Esophagus muscularis mucosa (tissue), 4 donors: ENCODE results near the gene FKBP9. TPM values are rescaled to one million over a fixed set of nuclear protein-coding genes. Genes with fewer than 3 reads are reported as not detected.
"Not testable (repeated sequence)": the region's sequence is repeated elsewhere in the genome, so short reads cannot be mapped to it uniquely, and the experiment has no call there.

Source experiments
- DNase-seq: peaks from one replicate; pipeline ENCODE4 v3.0.0-alpha.2; 2017; ENCODE audit errors: extremely low spot score
- H3K27ac ChIP-seq, 4 donors: fragments of 200-600 bp; sonication (generic); replicated peaks in 1 of 4; 1 replicate in 3 of 4; 2 replicates in 1 of 4; pipeline ENCODE4 v1.5.1; 2016 to 2019; ENCODE audit warnings: mild to moderate bottlenecking in 1 of 4
- H3K27me3 ChIP-seq, 4 donors: fragments of 200-600 bp; sonication (generic); one replicate each; pipeline versions ENCODE4 v1.5.1 to v1.6.0; 2016 to 2019
- H3K36me3 ChIP-seq, 4 donors: fragments of 200-600 bp; sonication (generic); one replicate each; pipeline ENCODE4 v1.5.1; 2016 to 2019
- H3K4me1 ChIP-seq, 4 donors: fragments of 200-600 bp; sonication (generic); one replicate each; pipeline ENCODE4 v1.5.1; 2016 to 2019
- H3K4me3 ChIP-seq, 4 donors: fragments of 200-600 bp; sonication (generic); 1 replicate in 2 of 4; 2 replicates in 2 of 4; pipeline ENCODE4 v1.5.1; 2016 to 2019; ENCODE audit warnings: mild to moderate bottlenecking in 4 of 4, moderate library complexity in 1 of 4
- H3K9me3 ChIP-seq, 4 donors: fragments of 200-600 bp; sonication (generic); 1 replicate in 3 of 4; 2 replicates in 1 of 4; pipeline ENCODE4 v1.5.1; 2016 to 2019
- POLR2AphosphoS5 ChIP-seq, 2 donors: sonication (generic); formaldehyde crosslinking; IDR thresholded peaks; one replicate each; pipeline ENCODE4 v1.6.1; 2017; ENCODE audit warnings: antibody characterized with exemption in 2 of 2
- WGBS: methylation state at CpG from one replicate; pipeline ENCODE4 v1.1.5; 2018; 5-methylcytosine and 5-hydroxymethylcytosine counted together
- intact Hi-C: fragments of 100-400 bp; cut with DNase I; formaldehyde crosslinking; loops from one replicate; pipeline ENCODE4 v1.15.1; 2023
- total RNA-seq, 4 donors: library from RNA; depleted of rRNA; stranded (reverse); fragments of >200 nt; gene quantifications; one replicate each; pipeline versions ENCODE4 v1.1.0 to v1.2.1, GENCODE V29; 2016
- TF ChIP-seq, protein P1 (sequence below), 3 experiments: fragments of 200-600 bp in 2 of 3; fragments of 450-650 bp in 1 of 3; sonication (generic) in 2 of 3; IDR thresholded peaks; one replicate each; pipeline ENCODE4 v1.5.1; 2017 to 2019; ENCODE audit warnings: antibody characterized with exemption in 3 of 3, mild to moderate bottlenecking in 2 of 3, moderate library complexity in 1 of 3

FKBP9 gene
- total RNA-seq, 4 donors from 2014 or later: 119 to 123 (median 122) TPM

DNA sequence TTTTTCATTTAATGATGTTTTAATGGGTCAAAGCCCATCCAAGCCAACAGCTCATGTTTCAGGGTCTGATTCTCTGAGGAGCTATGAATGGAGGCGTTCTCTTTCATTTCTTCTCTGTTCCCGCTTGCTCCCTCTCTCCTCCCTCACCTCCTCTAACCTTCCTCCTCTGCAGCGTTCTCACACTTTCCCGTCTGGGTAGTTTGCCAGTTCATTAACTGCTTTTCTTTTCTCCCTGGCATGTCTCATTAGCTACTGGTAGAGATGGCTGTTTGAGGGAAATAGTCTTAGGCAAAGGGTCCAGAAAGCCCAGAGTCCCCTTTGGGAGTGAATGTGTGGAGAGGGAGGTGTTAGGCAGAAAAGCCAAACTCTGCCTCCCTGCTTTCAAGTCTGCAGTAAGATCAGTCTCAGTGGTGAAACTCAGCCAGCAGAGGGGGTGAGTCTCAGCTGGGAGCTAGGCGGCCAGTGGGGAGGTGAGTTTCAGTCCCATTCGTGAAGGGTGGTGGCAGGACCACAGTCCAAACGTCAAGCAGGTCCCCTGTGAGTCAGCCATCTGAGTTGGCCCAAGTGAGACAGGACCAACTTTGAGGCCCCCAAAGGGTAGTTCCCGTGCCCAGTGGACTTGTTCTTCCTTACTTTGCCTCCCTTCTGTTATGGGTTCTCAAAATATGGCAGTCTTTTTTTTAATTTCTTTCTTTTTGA is 7.4 kb downstream of the FKBP9 start:
- WGBS: 29% methylated on average over 5 of the region's 8 CpGs
- H3K9me3 ChIP-seq, H3K4me3 ChIP-seq, H3K36me3 ChIP-seq, H3K27me3 ChIP-seq, DNase-seq, intact Hi-C loops: not testable (repeated sequence)
- TF ChIP-seq, protein P1, sequence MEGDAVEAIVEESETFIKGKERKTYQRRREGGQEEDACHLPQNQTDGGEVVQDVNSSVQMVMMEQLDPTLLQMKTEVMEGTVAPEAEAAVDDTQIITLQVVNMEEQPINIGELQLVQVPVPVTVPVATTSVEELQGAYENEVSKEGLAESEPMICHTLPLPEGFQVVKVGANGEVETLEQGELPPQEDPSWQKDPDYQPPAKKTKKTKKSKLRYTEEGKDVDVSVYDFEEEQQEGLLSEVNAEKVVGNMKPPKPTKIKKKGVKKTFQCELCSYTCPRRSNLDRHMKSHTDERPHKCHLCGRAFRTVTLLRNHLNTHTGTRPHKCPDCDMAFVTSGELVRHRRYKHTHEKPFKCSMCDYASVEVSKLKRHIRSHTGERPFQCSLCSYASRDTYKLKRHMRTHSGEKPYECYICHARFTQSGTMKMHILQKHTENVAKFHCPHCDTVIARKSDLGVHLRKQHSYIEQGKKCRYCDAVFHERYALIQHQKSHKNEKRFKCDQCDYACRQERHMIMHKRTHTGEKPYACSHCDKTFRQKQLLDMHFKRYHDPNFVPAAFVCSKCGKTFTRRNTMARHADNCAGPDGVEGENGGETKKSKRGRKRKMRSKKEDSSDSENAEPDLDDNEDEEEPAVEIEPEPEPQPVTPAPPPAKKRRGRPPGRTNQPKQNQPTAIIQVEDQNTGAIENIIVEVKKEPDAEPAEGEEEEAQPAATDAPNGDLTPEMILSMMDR (IDR thresholded peaks at IDR 0.05): peak in 2 of 3 experiments; percentile 24 to 46
- H3K4me1 ChIP-seq: peaks cover 11 to 22% (median 19%) of the 10 kb centered on the region in 4 donors
- H3K27ac ChIP-seq: peak overlapping the region in 3 of 4 donors; percentile 17 to 66 (median 51)

DNA sequence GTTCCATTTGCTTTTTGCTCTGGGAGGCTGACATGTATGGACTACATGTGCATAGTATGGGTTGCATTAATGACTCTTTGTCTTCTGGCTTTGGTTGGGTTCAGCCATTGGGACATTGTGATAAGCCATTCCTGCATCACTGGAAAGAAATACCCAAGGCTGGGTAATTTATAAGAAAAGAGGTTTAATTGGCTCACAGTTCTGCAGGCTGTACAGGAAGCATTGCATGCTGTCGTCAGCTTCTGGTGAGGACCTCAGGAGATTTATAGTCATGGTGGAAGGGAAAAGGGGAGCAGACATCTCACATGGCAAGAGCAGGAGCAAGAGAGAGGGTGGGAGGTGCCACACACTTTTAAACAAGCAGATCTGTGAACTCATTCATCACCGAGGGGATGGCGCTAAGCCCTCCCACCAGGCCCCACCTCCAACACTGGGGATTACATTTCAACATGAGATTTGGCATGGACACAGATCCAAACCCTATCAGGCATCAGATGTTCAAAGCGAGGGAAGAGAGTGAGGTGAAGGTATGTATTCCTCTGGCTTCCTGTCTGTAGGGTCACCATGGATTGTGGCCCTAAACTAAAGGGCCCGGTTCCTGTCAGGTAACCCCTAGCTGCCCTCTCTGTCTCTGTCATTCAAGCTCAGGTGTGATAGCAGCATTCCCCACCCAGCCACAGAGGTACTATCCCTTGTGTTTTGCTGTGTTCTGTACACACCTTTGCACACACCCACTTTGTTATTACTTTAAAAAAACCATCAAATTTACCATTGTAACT is 9.4 kb downstream of the FKBP9 start:
- H3K27ac ChIP-seq, H3K27me3 ChIP-seq, intact Hi-C loops, H3K9me3 ChIP-seq, H3K36me3 ChIP-seq, DNase-seq, H3K4me3 ChIP-seq: not testable (repeated sequence)
- H3K4me1 ChIP-seq: peaks cover 15 to 23% (median 18%) of the 10 kb centered on the region in 4 donors
- WGBS: 73% methylated on average over 3 of the region's 5 CpGs

GRCh38 chr7:32967268-32967582 is 10.0 kb downstream of the FKBP9 start:
- H3K9me3 ChIP-seq, intact Hi-C loops, DNase-seq, H3K4me3 ChIP-seq, H3K27me3 ChIP-seq, H3K27ac ChIP-seq, H3K36me3 ChIP-seq: not testable (repeated sequence)
- peaks cover 16 to 28% (median 21%) of the 10 kb centered on the region in 4 donors for H3K4me1 ChIP-seq
- WGBS: 87% methylated on average over 4 of the region's 4 CpGs

DNA sequence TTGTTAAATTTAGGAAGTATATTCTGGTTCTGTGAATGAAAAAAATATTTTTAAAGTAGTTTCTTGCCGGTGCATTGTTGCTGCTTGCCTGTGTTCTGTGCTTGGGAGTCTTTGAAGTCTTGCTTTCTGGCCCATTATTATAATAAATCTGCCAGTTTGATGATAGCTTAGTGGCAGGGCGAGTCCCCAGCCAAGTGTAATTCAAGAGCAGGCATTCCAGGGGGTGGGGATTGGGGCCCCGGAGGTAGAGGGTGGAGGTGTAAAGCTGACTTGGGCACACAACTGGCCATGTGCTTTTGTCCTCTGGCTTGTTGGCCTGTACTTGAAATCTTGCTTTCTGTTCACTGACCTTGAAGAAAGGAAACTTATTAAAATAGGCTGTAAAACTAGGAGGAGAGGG is 14.7 kb downstream of the FKBP9 start:
- H3K4me3 ChIP-seq, H3K27me3 ChIP-seq, DNase-seq, H3K9me3 ChIP-seq, H3K27ac ChIP-seq, intact Hi-C loops: not testable (repeated sequence)
- peaks cover 0 to 12% (median 6%) of the 10 kb centered on the region in 4 donors for H3K4me1 ChIP-seq
- peaks cover 0 to 16% (median 5%) of the 10 kb centered on the region in 4 donors for H3K36me3 ChIP-seq
- WGBS: 61% methylated on average over 2 of the region's 3 CpGs

DNA sequence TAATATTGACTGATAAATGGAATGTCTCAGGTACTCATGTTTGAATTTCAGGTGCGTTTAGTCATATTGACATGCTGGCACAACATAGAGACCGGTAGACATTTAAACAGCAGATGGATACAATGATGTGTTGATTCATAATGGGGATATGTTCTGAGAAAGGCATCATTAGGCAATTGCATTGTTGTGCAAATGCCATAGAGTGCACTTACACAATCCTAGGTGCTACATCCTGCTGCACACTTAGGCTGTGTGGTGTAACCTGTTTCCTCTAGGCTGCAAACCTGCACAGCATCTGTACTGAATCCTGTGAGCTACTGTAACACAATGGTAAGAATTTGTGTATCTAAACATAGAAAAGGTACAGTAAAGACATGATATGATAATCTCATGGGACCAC is 19.9 kb downstream of the FKBP9 start:
- 91% methylated on average over 2 of the region's 2 CpGs for WGBS
- peaks cover 9 to 40% (median 24%) of the 10 kb centered on the region in 4 donors for H3K36me3 ChIP-seq
- intact Hi-C loops: not testable (repeated sequence)

DNA sequence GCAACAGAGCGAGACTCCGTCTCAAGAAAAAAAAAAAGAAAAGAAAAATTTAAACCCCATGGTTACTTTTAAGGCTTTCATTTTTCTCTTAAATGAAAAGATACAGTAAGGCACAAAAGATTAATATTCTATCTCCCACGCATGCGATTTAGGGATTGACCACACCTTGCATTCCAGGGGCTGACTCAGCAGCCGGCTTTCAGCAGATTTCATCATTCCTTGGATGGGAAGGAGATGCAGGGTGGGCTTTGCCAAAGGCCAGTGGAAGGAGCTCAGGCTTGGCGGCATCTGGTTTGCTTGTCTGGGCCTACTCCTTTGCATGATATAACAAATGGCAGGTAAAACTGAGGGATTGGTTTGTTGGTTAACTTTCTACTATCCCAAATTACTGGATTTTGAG is 22.0 kb downstream of the FKBP9 start:
- intact Hi-C loops, H3K9me3 ChIP-seq, H3K4me3 ChIP-seq, DNase-seq, H3K4me1 ChIP-seq, H3K27ac ChIP-seq, H3K27me3 ChIP-seq: not testable (repeated sequence)
- 74% methylated on average over 6 of the region's 6 CpGs for WGBS
- peaks cover 9 to 51% (median 30%) of the 10 kb centered on the region in 4 donors for H3K36me3 ChIP-seq
- peak in 1 of 2 donors; percentile 23 for TF ChIP-seq POLR2AphosphoS5 (IDR thresholded peaks at IDR 0.05)

More for the DNA sequence above, 19.9 kb downstream of the FKBP9 start:
- not testable (repeated sequence) for H3K9me3 ChIP-seq, H3K4me3 ChIP-seq, H3K27me3 ChIP-seq, H3K27ac ChIP-seq, DNase-seq, H3K4me1 ChIP-seq

DNA sequence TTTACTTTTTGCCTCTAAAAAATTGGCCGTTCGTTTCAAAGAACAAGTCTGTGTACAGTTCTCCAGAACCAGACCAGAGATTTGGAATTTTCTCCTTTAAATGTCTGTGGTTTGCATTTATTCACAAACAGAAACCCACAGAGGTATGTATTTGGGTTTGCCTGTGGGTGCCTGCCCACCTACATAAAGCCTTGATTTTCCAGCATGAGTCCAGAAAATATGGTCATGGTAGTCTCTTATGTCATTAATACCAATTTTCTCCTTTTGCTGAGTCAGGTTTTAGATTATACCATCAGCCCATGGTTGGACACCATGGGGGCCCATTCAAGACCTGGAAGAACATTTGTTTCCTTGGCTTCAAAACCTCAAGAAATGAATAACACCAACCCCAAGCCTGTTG is 22.7 kb downstream of the FKBP9 start:
- intact Hi-C loops, DNase-seq, H3K4me1 ChIP-seq, H3K27me3 ChIP-seq, H3K27ac ChIP-seq, H3K9me3 ChIP-seq, H3K4me3 ChIP-seq: not testable (repeated sequence)
- WGBS: no CpG with 5 or more reads among the region's 2 CpGs
- peaks cover 9 to 58% (median 32%) of the 10 kb centered on the region in 4 donors for H3K36me3 ChIP-seq

- WGBS: 94% methylated on average over 3 of the region's 8 CpGs
- peaks cover 0 to 21% (median 13%) of the 10 kb centered on the region in 4 donors for H3K4me1 ChIP-seq
- H3K4me3 ChIP-seq, DNase-seq, H3K9me3 ChIP-seq, H3K27me3 ChIP-seq, intact Hi-C loops, H3K27ac ChIP-seq: not testable (repeated sequence)
- peaks cover 6 to 51% (median 29%) of the 10 kb centered on the region in 4 donors for H3K36me3 ChIP-seq
Observed at GRCh38 chr7:32988148-32988547, 30.9 kb downstream of the FKBP9 start.

DNA sequence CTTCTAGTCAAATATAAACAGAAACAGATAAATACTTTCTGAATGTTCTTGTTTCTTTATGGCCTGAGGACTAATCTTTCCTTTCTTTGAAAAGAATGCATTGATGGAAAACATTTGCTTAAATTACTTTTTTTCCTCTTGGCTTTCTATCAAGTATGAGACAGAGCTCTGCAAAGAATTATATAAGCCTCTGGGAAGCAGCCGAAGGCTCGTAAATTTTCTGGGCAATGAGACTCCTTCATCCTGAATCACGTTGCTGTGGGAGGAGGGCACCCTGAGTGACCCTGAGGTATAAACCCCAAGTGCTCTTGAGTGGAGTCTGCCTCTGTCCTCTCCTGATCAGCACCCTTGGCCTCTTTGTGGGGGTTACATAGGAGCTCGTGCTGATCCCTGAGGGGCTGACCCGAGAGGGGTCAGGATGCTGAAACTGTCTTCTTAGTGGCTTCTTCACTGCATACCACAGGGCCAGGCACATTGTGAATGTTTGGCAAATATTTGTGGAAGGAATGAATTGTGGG is 33.9 kb downstream of the FKBP9 start:
- DNase-seq, intact Hi-C loops, H3K4me3 ChIP-seq, H3K9me3 ChIP-seq, H3K27me3 ChIP-seq: not testable (repeated sequence)
- peaks cover 0 to 28% (median 16%) of the 10 kb centered on the region in 4 donors for H3K36me3 ChIP-seq
- H3K4me1 ChIP-seq: peaks cover 0 to 14% (median 7%) of the 10 kb centered on the region in 4 donors
- WGBS: no CpG with 5 or more reads among the region's 5 CpGs
- peak overlapping the region in 3 of 4 donors; percentile 46 to 54 (median 51) for H3K27ac ChIP-seq

GRCh38 chr7:32991975-32992700 is 34.9 kb downstream of the FKBP9 start:
- H3K27me3 ChIP-seq, H3K27ac ChIP-seq, intact Hi-C loops, H3K4me3 ChIP-seq, DNase-seq, H3K9me3 ChIP-seq: not testable (repeated sequence)
- Histone ChIP-seq H3K4me1 (peaks cover 0 to 14% (median 7%) of the 10 kb centered on the region in 4 donors), H3K36me3 (peaks cover 0 to 23% (median 13%) of the 10 kb centered on the region in 4 donors)
- 84% methylated on average over 6 of the region's 9 CpGs for WGBS

DNA sequence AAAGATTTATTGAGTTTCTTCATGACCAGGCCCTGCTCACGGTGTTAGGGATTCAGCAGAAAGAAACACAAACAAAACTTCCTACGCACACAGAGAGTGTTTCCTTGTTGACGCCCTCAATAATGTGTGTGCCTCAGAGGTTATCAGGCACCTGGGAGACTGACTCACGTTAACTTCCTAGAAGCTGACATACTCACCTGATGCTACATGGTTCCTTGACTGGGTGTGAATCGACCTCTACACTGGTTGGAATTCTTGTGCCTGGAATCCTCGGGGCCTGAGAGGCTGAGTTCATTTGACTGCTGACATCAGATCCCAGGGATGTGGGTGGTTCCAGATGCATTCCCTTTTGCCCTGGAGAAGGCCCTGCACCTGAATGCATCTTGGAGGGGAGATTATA is 35.5 kb downstream of the FKBP9 start:
- H3K27ac ChIP-seq, H3K27me3 ChIP-seq, H3K4me3 ChIP-seq, DNase-seq, intact Hi-C loops, H3K9me3 ChIP-seq: not testable (repeated sequence)
- 90% methylated on average over 6 of the region's 6 CpGs for WGBS
- Histone ChIP-seq H3K4me1 (peaks cover 0 to 19% (median 10%) of the 10 kb centered on the region in 4 donors), H3K36me3 (peaks cover 0 to 23% (median 13%) of the 10 kb centered on the region in 4 donors)
